Hematopoietic multipotent progenitor cell treated with erythropoietin and hydrocortisone succinate and interleukin-3 and kit ligand, for 15 days (in vitro differentiated cells): Measurements from ENCODE around the gene CHAMP1.
A peak's percentile ranks its signal among the peaks of the same experiment; 100 is the strongest.

ENCODE experiments used
- DNase-seq: peaks from one replicate; pipeline ENCODE4 v3.0.0-alpha.2; 2015; ENCODE audit warnings: low spot score

Gene CHAMP1, protein sequence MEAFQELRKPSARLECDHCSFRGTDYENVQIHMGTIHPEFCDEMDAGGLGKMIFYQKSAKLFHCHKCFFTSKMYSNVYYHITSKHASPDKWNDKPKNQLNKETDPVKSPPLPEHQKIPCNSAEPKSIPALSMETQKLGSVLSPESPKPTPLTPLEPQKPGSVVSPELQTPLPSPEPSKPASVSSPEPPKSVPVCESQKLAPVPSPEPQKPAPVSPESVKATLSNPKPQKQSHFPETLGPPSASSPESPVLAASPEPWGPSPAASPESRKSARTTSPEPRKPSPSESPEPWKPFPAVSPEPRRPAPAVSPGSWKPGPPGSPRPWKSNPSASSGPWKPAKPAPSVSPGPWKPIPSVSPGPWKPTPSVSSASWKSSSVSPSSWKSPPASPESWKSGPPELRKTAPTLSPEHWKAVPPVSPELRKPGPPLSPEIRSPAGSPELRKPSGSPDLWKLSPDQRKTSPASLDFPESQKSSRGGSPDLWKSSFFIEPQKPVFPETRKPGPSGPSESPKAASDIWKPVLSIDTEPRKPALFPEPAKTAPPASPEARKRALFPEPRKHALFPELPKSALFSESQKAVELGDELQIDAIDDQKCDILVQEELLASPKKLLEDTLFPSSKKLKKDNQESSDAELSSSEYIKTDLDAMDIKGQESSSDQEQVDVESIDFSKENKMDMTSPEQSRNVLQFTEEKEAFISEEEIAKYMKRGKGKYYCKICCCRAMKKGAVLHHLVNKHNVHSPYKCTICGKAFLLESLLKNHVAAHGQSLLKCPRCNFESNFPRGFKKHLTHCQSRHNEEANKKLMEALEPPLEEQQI

GRCh38 chr13:114314074-114314912 lies at the start of gene CHAMP1:
CHAMP1 (plus strand) TSS chr13:114314503; CDS start chr13:114323843, 9,340 bp downstream.
- peak; percentile 94 for DNase-seq

- no peak for DNase-seq
Observed at GRCh38 chr13:114264886-114265611, 49.3 kb upstream of the CHAMP1 start.

GRCh38 chr13:114266241-114266640 lies 48.1 kb upstream of the CHAMP1 start:
- no peak for DNase-seq

- DNase-seq: no peak
Observed at GRCh38 chr13:114268344-114269280, 45.7 kb upstream of the CHAMP1 start.

DNA sequence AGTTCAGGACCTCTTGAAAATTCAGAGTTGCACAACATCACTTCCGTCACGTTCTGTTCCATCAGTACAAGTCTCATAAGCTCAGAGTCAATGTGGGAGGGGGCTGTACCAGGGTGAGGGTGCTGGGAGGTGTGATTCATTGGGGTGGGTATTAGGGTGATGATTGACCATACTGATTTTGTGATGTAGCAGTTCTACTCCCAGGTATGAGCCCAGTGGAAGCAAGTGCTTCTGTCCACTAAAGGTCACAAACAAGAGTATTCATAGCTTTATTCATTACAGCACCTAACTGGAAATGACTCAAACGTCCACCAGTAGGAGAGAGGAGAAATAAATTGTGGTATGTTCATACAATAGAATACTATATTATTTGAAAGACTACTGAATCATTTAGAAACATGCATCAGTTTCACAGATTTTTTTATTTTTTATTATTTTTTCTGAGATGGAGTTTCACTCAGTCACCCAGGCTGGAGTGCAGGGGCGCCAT lies 45.0 kb upstream of the CHAMP1 start:
- no peak for DNase-seq

- no peak for DNase-seq
Observed at GRCh38 chr13:114272977-114273376, 41.3 kb upstream of the CHAMP1 start.

DNA sequence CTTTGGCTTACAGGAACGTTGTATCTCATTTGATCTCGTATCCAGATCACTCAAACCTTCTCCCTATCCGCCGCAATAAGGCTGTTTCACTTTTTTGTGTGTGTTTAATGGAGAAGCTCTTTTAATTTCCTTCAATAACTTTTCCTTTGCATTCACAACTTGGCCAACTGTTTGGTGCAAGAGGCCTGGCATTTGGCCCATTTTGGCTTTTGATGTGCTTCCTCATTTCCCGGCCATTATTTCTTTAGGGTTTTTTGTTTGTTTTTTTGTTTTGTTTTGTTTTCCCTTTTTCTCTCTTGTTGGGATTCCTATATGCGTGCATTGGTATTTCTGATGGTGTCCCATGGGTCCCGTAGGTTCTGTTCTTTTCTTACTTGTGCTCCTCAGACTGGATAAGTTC lies 39.0 kb upstream of the CHAMP1 start:
- DNase-seq: no peak

GRCh38 chr13:114279146-114279545 lies 35.2 kb upstream of the CHAMP1 start:
- DNase-seq: no peak

GRCh38 chr13:114279758-114280355 lies 34.4 kb upstream of the CHAMP1 start:
- no peak for DNase-seq

DNA sequence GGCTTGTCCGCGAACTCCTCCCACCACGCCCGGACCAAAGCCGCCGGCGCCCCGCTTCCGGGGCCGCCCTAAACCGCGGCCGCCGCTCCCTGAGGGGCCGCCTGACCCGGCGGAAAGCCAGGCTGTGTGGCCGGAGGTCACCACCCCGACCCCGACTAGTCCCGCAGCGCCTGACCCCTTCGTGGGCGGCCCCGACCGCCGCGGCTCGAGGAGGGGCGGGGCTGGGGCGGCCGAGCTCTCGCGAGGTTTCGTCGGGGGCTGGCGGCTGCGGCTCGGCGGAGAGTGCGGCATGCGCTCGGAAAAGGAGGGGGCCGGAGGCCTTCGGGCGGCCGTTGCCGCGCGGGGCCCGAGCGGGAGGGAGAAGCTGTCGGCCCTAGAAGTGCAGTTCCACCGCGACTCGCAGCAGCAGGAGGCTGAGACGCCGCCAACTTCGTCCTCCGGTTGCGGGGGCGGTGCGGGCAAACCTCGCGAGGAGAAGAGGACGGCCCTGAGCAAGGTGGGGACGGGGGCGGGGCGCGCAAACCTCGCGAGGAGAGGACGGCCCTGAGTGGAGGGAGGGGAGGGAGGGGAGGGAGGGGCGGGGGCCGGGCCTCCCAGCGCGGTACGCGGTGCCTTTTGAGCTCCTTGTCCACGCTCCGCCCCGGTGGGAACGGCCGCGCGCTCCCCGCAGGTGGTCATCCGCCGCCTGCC lies 32.8 kb upstream of the CHAMP1 start, which contains the start of gene UPF3A:
TSS of gene UPF3A (plus strand) at position 251 of the 690 bp plus-strand sequence. CDS start at position 290, 39 bp downstream.
- DNase-seq: peak; percentile 93

GRCh38 chr13:114282041-114282670 lies 32.1 kb upstream of the CHAMP1 start:
- DNase-seq: peak; percentile 78

DNA sequence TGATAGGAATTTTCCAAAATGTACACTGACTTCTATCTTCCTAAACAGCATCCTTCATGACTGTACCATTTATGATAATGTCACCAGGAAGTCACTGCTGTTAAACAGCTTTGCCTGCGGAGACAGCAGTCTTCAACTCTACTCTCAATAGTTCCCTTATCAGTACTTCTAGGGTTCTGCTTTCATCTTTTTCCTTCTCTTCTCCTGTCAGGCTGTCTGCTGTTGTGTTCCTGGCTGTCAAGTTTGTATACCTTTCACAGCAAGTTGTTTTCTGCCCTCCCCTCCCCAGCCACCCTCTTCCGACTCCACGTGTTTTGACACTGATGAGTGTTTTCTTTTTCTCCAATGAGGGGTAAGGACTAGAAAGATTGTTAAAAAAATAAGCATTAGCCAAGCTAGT lies 30.7 kb upstream of the CHAMP1 start:
- no peak for DNase-seq

DNA sequence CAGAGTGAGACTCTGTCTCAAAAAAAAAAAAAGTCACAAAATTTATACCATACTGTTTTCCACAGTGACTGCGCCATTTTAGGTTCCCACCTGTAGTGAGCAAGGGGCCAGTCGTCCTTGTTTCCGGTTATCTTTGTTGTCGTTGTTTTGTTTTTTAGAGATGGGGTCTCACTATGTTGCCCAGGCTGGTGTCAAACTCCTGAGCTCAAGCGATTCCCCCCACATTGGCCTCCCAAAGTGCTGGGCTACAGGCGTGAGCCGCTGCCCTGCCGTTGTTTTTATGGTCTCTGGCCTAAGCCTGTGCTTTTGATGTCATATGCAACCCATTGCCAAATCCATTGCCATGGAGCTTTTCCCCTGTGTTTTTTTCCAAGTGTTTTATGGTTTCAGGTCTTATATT lies 29.6 kb upstream of the CHAMP1 start:
- no peak for DNase-seq

- no peak for DNase-seq
Observed at GRCh38 chr13:114285166-114285808, 29.0 kb upstream of the CHAMP1 start.

DNA sequence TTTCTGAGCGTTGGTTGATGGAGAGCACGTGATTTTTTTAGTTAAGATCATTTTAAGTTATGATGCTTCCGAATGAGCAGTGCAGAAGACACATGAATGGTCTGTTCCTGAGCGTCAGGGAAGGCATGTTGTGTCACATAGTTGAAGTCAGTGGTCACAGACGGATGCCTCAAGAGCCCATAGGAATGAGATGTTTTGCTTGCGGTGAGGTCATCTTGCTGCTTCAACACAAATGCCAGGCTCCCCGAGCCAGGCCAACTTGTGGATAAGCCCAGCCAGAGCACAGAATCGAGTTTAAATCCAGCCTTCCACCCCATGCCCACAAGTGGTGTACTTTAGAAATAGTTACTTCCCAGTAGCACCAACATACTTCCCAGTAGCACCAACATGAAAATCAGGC lies 27.5 kb upstream of the CHAMP1 start:
- DNase-seq: no peak

DNA sequence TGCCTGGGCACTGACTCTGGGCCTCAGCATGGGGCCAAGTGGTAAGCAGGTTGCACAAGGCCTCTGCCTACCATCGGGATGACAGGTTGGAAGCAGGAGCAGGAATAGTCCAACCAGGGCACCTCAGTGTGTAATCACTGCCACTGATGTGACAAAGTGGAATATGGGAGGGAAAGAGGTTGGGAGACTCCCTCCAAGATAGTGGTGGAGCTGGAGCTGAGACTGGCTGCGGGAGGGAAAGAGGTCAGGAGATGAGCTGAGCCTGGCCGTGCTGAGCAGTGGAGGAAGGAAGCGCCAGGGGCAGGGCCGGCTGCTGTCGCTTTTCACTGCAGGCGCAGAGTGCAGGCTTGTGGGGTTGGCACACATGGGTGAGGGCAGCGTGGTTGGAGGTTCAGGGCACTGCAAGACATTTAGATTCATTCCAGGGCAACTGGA lies 26.1 kb upstream of the CHAMP1 start:
- no peak for DNase-seq

DNA sequence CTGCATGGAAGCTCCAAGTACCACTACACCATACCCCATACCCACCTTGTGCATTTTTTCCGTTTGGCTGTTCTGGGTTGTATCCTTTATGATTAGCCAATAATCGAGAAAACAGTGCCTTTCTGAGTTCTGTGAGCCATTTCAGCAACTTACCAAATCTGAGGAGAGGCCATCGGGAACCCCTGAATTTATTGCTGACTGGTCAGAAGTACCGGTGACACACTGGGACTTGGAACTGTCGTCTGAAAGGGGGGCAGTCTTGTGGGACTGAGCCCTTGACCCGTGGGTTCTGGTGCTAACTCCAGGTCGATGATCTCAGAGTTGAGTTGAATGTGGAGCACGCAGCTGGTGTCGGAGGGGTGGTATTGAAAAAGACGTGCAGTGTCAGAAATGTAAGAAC lies 17.9 kb upstream of the CHAMP1 start:
- DNase-seq: no peak

GRCh38 chr13:114296902-114297301 lies 17.4 kb upstream of the CHAMP1 start:
- no peak for DNase-seq
